Activated CD4-positive, alpha-beta T cell treated with anti-CD3 and anti-CD28 coated beads for 48 hours (primary cell): ENCODE measurements around the gene E2F2.

Source experiments
- DNase-seq: peaks from one replicate; pipeline ENCODE4 v3.0.0-alpha.2; 2020

Gene E2F2

DNA sequence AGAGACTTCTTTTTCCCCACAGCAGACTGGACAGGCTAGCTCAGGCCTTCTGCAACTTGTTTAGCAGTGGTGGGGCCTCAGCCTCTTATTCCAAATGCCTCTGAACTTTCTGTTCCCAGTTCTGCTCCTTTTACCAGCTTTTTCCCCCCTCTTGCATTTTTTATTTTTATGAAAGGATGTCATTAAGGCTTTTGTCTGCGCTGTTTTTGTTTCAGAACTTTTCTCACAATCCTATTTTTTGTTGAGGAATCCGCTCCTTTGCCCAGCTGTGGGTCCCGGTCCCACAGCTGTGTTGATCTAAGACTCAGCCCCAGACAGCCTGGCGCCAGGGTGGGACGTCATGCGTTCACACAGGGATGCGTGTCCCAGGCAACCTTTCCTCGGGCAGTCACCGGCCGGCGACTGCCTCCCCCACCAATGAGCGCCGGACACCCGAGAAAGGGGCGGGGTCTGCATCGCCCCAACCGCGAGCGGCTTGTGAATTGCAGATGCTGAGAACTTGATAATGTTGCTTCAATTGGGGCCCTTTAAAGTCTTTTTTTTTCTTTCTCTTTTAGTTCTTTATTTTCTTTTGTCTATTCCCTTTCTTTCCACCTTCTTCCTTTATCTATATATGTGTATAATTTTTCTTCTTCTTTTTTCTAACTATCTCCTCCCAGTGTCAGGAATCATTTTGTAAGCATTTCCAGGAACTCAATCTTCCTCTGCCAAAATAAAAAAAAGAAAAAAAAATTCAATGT, 31.3 kb upstream of the E2F2 start:
- DNase-seq: peak; percentile 46

DNA sequence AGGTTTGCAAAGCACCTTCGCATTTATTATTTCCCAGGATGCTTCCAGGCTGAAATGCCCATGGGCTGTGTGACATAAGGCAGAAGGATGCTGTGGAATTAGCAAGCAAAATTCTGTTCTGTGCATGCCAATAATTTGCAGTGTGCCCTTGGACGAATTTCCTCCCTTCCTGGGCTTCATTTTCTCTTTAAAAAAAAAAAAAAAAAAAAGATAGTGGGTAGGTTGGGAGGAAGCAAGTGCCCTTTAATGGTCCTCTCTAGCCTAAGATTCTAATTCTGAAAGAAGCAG, 30.7 kb upstream of the E2F2 start:
- DNase-seq: no peak

DNA sequence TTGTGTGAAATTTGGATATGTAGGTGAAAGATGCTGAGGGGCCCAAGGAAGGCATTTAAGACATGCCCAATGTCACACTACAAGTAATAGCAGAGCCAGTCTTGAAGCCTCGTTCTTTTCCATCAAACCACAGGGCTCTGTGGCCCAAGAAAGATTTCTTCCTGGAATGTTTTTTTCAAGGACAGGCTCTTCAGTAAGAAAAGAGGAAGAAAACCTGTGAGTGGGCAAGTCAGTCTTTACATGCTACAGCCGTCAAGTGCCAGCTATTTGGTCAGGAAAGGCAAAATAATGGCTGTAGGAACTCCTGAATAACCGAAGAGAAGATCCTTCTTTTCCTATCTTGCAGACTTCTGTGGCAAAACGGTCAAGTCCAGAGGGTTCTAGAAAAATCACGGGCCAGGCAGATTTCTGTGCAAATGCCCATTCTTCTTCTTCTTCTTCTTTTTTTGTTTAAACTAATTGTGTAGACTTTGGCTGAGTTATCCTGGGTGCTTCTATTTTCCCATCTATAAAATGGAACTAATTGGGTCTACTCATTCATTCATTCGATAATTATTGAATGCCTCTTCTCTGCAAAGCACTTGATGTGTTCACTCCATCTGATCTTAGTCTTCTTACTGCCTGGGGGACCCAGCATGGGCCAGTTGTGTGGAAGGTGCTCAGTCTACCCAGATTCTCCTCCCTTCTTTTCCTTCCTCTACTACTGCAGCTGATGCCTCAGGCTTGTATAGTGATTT, 30.2 kb upstream of the E2F2 start:
- DNase-seq: no peak

DNA sequence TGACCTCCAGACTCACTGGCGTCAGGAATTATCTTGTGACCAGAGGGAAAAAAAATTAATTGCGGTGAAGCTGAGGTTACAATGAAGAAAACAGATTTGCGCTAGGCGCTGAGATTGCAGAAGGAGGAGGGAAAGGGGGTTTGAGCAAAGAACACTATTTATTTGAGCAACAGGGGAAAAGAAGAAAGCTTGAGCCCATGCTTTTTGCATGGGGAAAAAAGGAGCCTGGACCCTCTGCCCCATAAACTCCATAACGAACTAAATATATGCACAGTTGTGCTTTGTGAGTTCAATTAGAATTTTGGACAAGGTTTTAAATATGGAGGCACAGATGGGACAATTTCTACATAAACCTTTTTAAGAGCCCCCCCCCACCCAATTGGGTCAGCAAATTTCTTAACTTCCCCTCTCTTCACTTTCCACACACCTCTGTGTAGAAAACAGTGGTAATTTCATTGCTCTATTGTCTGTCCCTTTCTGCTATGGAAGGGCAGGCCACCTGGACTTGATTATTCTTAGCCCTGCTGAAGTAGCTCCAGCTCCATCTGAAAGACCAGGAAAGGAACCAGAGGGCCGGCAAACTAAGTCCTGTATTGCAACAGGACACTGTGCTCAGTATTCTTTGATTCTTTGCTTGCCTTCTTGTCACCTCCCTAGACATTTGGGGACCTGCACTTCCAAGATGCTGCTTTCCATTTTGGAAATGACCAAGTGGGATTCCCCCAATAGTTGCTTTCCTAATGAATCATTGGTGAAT, 29.1 kb upstream of the E2F2 start:
- DNase-seq: no peak

DNA sequence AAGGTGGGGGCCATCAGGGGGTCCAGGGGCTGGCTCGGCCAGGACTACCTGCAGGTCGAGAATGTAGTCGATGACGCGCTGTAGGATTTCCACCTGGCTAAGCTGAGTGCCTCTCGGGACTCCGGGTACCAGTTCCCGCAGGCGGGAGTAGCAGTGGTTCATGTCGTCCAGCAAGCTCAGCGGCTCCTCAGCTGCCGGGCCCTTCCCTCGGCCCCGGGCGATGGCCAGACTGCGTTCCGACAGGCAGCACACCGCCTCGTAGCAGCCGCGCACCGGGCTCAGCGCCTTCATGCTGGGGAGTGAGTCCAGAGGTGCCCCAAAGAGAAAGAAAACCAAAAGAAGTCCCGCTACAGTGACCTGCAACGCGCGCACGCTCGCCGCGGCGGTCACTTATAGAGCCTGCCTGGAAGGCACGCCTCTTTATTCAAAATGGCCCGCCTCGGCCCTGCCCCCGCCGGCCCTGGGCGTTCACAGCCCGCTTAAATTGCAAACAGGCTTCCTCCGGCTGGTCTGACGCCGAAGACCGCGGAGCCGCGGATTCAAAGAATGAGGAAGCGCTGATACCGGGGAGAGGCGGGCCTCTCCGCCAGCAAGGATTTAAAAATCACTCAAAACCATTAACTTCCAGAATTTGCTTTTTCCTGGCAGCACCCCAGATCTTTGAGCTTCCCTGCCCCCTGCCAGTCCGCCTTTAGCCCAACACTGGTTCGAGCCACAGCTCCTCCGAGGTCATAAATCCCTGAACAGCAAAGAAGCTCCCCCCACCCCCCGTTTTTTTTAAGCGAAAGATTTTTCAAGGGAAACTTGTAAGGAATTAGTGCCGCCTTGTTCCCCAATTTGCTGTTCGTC, 28.3 kb upstream of the E2F2 start, which contains the start of gene ID3:
TSS of gene ID3 (minus strand) at position 366 of the 849 bp plus-strand sequence. CDS start at position 291, 75 bp downstream.
- peak; percentile 93 for DNase-seq

DNA sequence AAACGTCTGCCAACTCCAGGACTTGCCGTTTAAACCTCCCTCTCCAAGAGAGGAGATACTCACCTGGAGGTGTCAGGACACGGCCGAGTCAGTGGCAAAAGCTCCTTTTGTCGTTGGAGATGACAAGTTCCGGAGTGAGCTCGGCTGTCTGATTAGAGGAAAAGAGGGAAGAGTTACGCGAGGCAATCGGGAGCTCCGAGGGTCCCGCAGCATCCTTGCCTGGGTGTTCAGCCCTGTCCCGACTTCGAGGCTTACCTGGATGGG, 27.8 kb upstream of the E2F2 start:
- peak; percentile 36 for DNase-seq

DNA sequence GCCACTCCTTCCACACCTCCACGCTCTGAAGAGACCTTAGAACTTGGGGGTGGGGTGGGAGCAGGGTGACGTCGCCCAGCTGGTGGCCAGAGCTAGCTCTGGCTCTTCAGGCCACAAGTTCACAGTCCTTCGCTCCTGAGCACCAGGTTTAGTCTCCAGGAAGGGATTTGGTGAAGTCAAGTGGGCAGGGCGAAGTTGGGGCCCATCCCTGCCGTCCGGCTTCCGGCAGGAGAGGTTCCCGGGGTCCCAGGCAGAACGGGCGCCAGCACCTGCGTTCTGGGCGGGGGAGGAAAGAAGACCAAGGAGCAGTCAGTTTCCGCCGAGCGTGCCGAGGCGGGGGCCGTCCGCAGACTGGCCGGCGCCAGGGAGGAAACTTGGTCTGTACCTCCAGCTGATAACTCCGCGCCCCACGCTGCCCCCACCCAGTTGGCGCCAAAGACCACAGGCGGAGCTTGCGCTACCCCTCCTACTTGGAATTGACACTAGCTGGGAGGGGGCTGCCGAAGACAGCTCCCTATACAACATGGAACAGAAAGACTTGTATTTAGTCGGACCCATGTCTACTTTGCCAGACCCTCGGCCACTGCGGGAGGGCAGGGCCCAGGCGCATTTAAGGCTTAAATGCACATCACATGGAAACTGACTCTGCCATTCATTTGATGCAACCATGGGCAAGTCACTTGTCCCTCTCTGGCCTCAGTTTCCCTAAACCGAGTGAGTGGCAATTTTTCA, 27.3 kb upstream of the E2F2 start:
- DNase-seq: peak; percentile 63

DNA sequence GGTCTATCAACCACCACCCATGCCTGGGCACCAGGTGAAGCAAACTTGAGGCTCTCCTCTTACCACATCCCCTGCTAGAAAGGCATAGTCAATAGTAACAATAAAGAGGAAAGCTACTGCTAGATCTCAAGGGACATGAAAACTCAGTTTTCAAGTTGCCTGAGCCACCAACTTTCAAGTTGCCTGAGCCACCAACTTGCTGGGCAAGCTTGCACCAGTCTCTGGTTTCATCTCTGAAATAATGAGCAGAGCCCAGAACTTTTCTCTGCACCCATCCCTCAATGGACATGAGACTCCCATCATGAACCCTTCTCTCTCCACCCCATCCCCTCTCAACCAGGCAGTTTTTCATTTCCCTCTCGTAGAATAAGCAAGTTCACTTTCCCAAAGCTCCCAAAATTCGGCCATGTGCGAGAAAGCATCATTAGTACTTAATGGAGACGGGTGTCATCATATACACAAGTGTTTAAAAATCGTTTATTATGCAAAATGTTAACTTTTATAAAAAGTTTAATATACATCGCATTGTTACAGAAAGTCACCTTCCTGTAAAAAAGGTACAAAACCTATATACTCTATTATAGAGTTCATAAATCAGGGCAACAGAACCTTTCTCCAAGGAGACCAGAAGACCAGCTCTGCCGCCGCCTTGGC, 26.6 kb upstream of the E2F2 start:
- no peak for DNase-seq

DNA sequence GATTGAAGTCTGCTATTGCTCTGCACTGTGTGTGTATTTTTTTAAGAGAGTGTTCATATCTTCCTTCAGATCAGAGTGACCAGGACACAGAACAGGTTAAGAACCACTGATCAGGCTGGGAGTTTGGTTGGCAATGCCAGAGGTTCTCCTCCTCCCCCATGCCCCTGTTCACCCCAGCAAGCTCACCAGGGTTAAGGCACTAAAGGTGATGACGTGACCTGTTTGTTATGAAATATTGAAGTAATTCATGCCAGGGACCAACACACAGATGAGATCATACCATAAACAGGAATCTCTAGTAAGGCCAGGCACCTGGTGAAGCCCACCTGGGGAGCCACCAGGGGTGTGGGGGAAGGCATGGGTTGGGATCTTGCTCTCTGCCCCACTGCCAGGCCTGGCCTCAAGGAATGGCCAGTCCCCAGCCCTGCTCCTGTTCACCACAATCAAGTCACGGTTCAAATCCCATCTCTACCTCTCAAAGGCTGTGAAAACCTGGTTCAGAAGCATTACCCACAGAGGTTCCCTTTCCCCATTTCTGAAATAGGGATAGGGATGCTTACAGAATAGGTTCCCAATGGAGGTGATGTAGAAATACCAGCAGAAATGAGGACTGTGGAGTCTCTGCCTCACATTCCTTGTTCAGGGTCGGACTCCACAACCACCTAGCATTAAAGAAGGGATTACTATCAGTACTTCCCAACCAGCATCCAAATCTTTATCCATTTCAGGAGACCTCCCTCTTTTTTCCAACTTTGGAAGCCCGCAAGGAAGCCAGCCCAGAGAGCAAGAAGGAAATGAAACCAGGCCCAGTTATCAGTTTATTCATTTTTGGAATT, 25.8 kb upstream of the E2F2 start:
- DNase-seq: no peak

DNA sequence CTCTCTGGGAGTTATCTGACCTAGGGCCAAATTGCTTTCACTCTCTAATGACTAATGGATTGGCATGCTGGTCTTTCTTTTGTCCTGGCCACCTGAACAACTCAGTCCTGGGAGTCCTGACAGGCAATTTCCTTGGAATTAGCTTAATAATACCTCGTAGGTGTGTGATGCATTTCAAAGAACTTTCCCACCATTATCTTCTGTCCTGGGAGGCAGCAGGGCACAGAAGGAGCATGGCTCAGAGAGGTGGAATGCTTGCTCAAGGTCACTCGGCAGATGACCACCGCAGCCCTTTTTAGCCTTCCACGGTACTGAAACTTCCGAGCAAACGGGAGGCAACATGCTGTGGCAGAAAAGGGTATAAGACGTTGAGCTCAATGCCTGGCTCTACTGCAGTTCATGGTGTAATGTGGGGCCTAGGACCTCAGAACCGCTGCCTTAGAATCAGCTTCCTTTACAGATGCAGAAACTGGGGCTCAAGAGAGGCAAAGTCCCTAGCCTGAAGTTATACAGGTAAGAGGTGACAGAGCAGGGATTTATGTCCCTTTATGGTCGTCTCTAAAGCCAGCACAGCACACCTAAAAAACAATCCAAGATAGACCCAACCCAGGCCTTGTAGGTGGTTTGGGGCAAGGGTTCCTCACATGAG, 25.1 kb upstream of the E2F2 start:
- DNase-seq: no peak

DNA sequence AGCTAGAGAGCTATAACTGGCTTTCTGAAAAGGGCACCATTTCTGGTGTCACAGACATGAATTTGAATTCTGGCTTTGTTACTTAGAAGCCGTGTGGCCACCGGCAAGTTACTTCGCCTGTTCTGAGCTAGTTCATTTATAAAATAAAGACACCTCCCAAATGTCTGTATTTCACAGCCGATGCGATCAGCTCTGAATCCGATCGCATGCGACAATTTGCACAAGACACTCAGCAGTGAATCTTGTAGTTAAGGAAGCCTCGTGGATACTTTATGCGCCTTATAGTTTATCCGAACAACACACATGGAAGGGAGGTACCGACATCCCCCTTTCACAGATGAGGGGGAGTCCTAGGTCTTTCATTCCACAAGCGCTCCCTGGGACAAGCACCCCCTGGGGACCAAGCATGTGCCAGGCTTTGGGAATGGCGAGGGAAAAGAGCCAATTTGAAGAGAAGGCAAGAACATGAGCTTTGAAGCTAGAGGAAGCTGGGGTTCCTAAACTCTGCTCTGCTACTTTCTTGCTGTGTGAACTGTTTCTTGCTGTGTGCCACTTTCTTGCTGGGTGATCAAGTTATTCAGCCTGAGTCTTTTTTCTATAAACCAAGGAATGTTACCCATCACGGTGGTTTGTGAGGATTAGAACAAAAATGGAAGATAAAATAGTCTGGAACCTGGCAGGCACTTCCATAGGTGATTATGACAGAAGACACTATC, 24.4 kb upstream of the E2F2 start:
- no peak for DNase-seq

DNA sequence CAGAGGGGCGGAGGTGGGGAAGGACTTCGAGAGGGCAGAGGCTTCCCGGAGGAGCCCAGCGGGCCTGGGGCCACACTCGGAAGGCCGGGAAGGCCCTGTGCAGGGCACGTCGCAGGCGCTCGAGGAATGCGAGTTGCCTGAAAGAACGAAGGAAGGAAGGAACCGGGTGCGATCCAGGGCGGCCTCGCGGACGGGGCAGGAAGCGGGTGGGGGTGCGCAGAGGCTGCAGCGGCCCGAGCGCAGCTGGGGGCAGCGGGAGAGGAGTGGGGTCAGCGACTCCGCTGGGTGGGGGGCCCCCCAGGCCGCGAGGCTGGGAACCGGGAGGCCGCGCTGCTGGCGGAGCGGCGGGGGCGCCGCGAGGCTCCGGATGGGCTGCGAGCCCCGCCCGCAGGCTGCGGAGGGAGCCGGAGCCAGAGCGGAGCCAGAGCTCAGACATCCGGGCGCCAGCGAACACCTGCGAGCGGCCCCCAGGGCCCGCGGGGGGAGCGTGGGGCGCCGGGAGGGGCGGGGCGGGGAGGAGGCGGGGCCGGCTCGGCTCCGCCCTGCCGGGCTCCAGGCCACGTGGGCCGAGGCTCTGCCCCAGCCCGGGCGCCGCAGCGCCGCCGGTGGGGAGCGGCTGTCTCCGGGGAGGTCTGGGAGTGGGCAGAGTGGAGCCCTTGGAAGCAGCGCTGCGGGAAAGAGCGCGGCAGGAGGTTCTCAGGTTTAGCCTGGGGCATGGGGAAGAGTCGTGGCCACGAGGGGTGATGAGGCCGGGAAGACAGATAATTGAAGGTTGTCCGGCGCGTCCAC, 23.6 kb upstream of the E2F2 start:
- peak; percentile 85 for DNase-seq

DNA sequence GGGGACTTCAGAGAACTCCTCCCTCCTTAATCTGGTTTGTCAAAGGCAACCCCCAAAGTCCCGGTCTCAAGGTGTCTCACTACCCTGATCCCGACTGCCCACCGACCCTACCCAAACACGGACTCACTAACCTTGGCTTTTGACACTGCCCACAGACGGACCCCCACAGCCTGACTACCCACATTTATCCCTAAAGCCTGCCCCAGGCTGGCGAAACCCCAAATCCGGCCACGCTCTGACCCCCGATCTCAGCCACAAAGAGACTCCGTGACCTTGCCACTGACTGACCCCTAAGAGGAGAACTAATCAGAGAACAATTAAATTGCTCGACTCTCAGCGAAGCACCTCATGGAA, 23.1 kb upstream of the E2F2 start:
- no peak for DNase-seq

DNA sequence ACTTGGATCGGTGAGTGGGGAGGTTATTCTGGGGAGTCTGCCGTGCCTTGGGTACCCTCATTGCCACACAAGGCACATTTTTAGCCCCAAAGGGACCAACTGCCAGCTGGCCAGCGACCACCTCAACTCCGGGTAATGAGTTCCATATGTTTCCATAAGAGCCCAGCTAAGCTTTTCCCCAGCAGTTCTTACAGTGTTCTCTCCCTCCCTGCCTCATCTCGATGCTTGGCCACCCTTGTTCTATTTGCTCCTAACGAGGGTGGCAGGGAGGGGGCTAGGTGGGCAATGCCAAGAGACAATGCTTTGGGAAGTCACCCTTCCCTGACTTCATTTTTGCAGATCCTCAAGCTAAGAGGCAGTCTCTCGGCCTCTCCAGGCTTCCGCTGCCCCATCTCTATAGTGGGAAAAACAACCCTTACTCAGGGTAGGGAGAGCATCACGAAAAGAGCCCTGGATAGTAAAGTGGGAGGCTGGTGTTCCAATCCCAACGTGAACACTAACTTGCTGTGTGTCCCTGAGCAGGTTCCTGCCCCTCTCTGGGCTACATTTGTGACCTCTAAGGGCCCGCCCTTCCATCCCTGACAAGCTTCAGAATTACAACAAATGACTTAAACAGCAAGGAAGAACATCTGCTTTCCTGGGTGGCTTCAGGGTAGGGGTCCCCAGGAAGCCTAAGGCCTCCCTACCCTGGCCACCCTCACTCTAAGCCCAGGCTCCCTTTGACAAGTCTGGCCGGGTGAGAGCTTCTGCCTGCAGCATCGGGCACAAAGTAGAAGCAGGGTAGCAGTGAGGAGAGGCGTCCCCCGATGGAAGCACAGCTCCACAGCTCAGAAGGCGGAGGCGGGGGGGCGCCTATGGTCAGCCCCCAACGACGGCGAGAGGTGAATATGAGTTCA, 22.4 kb upstream of the E2F2 start:
- DNase-seq: no peak

DNA sequence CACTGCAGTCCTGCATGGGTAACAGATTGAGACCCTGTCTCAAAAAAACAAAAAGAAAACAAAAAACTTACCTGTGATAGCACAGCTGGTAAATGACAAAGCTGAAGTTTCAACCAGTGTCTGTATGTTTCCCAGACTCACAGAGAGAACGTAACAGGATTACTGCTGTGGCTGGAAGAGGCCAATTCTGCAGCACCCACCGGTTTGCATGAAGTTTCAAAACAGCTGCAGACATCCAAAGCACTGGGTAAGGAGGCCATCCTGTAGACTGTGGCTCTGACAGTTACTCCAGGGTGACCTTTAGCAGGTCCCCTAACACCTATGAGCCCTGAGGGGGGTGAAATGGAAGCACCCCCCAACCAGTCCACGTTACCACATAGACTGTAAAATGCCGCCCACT, 20.8 kb upstream of the E2F2 start:
- no peak for DNase-seq

DNA sequence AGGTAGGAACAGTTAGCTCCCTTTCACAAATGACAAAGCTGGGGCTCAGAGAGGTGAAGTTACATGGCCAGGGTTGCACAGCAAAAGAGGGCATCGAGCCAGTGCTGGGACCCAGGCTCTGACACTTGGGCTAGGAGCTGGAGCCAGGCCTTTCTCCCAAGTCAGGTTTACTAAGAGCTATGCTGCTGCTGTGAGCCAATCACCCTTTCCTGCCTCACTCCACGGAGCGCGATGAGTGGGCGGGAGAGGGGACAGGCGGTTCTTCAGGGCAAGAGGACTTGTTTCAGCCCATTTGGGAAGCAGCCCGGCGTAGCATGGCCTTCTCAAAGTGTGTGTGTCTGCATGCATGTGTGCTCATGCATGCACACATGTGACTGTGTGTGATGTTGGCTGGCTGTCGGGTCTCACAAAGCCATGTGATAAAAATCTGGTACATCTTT, 17.7 kb upstream of the E2F2 start:
- no peak for DNase-seq

DNA sequence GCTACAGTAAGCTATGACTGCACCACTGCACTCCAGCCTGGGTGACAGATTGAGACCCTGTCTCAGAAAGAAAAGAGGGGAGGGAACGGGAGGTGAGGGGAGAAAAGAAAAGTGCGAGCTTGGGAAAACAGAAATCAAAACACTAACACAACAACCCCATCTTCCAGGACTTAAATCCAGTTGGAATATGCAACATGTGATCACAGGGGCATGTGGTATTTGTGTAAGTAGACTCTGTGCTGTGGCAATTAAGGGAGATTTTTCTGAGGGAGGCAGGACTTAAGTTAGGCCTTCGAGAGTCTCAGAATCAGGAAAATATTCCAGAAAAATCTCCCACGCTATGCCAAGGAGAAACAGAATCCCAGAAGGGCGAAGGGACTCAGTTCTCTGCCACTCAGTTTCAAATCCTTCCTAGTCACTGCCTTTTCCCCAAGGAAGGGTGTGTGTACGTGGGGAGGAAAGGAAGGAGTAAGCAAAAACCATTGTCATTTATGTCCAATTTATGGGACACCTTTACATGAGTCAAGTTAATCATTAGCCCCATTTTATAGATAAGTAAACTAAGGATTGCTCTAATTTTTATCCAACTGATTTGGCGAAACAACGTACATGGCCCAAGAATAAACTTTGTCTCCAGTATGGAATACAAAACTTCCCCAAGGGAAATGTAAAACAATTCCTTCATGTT, 16.0 kb upstream of the E2F2 start:
- DNase-seq: no peak
